NCI-H524 treated with DMSO at 0.1 percent for 48 hours (cell line): ENCODE measurements around the gene CSF1.
"Not testable (repeated sequence)": the region's sequence is repeated elsewhere in the genome, so short reads cannot be mapped to it uniquely, and the experiment has no call there.

Experiments used
- DNase-seq: peaks from one replicate; lab custom pipeline; 2025; lab: John Stamatoyannopoulos, UW

The CSF1 gene

GRCh38 chr1:109902204-109902985 is 8.3 kb upstream of the CSF1 start:
- no peak for DNase-seq

DNA sequence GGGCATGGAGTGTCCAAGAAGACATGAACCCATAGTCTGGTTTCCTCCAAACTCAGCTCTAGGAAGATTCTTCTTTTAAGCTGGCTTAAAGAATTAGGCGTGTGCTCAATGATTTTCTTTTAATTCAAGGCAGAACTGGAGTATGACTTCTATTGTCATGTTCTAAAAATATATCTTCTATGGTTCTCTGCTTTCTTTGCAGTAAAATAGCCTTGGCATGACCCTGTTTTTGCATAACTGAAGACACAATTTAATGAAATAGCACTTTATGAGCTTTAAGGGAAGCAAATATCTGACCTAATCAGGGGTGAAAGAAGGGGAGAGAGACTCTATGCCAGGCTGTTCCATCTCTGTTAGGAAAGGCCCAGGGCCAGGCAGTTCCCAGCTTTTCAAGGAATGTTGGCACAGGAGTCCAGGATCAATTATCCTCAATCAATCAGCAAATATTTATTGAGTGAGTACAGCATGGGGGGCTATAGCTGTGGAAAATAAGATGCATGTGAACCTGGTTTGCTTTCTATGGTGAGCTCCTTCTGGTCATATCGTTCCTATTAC is 7.2 kb upstream of the CSF1 start:
- no peak for DNase-seq

DNA sequence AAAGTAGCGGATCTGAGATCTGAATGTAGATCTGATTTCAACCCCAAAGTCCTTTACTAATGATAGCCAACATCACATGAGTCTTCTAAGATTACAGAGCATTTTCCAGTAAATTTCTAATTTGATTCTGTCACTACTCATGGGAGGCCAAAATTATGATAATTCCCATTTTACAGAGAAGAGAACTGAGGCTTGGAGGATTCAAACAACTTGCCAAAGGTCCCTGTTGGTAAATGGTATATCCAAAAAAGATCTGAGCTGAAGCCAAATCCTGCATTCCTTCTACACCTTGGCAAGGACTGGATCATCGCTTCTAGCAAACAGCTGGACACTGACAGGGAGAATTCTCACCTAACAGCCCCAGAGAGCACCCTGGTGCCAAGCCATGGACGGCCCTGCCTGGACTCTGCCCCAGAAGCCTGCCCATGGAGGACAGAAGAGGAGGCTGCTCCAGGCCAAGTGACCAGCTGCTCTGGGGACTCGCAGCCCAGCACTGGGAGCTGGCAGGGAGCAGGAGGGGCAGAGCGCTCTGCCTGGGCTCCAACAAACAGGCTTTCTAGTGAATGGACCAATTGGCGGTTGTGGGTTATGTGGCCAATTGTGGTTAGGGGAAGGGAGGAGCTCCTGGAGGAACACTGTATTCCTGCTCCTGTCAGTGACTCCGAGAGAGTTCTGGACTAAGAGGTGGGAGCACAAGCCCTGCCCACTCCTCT is 6.4 kb upstream of the CSF1 start:
- DNase-seq = no peak

DNA sequence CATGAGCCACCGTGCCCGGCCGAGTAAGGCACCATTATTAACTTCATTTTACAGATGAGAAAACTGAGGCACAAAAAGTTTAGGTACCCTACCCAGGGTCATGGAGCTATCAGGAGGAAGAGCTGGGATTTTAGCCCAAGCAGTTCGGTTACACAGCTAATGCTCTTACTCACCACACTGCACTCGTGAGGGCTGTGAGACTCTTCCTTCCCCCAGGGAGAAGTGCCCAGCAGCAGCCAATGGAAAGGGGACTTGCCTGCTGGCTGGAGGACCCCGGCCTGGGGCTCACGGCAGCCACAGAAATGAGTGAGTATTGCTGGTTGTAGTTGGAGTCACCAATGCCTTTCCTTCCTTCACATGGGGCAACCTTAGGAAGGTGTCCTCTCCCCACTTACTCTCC is 5.2 kb upstream of the CSF1 start:
- DNase-seq = no peak

DNA sequence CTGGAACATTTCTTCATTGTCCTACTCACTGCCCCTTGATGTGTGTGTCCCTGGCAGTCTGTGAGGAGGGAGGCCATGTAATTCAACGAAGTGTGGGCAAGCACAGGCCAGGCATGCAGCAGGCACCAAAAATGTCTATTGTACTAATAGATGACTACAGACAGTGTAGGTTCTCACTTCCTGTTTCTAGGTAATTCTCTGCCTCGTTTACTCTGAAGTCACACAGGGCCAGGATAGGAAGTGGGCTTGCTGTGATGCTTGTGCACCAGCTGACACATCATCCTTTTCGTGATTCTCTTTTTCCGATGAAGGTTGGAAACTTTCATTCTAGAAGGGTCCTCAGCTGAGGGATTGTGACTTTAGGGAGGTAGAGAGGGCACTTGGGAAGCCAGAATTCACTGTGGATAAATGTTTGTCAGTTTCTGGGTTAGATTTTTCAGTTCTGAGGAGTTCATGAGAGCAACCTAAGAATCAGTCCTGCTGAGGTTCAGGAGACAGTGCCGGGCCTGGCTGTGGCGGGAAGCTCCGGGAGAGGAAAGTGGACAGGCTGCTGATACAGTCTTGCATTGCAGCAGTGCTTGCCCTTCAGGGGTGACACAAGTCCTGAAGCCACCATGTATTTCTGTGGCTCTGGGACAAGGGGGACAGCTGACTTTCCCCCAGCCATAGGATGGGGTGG is 4.3 kb upstream of the CSF1 start:
- no peak for DNase-seq

- no peak for DNase-seq
These were observed 3.8 kb upstream of the CSF1 start for GRCh38 chr1:109906839-109907180.

DNA sequence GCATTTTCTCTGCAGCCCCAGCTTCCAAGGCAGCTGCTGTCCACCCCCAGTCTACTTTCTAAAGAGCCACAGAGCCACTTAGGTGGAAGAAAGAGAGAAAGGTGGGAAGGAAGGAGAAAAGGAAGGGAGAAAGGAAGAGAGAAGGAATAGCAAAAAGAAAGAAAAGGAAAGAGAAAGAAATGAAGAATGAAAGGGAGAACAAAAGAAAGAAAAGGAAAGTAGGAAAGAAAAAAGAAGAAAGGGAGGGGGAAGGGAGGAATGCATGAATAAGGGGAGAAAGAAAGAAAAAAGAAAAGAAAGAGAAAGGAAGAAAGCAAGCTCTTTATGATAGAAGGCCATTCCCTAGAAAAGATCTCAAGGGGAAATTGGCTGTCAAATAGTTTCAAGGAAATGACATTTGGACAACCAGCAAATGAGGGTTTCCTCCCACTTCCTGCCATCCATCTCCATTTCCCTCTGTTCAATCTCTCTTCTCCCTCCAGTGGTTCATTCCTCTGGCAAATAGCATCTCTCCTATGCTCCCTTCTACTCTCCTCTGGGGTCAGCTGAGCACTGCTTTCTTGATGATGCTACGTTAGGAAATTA is 3.4 kb upstream of the CSF1 start:
- no peak for DNase-seq

DNA sequence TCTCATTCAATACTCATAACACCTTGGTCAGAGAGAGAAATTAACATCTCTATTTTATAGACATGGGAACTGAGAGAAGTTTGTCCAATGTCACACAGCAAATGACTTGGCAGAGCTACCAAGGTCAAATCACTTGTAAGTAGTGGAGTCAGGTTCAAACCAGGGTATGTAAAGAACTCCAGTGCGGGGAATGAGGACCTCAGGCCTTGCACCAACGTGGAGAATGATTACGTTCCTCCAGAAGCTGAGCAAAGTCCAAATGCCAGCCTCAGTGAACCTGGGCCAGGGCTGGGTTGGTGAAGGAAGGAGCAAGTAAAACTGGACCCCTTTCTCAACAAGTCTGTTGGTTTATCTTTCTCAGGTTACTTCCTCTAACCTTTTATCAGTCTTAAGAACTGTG is 1.8 kb upstream of the CSF1 start:
- no peak for DNase-seq

- DNase-seq = no peak
These were observed 1.1 kb upstream of the CSF1 start for GRCh38 chr1:109909561-109909960.

GRCh38 chr1:109910963-109911798 is 532 bp downstream of the CSF1 start:
- DNase-seq = no peak

DNA sequence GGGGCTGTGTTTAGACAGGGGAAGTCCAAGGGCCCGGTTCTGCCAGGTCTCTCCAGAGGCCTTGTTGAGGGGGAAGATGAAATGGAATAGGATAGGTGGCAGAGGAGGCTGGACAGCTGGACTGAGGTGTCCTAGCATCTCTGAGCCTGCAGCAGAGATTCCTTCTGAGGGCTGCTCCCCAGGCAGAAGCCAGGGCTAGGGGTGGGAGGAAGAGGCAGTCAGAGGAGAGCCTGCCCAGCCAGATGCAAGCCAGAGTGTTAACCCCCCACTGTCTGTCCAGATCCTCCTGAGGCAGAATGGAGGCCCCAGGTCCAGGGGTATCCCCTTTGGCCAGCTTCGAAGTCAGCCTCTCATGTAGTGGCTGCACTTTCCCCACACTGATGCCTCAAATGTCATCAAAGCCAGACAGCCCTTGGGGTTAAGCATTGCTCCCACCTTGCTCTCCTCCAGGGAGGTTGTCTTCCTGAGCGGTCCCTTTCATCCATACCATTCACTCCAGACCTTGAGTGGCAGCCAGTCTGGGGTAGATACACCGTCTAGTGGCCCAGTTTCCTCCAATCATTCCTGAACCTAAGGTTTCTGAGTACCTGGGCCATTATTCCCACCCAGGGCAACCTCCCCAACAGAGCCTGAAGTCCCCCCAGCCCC is 1.7 kb downstream of the CSF1 start:
- no peak for DNase-seq

DNA sequence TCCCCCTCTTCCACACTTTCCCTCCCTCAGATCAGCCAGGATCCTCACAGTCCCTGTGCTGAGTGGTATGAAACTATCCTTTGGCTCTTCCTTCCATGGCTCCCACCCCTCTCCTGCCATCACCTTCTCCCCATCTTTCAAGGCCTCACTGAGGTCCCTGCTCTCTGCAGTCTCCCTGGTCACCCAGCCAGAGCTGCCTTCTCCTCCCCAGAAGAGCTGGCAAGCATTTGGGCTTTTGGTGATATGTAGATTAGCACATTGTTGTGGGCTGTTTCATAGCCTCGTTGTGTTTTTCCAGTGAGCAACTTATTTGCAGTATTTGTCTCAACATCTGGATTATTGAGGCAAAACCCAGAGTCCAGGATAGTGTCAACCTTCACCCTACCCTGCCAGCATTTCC is 2.2 kb downstream of the CSF1 start:
- DNase-seq = no peak

DNA sequence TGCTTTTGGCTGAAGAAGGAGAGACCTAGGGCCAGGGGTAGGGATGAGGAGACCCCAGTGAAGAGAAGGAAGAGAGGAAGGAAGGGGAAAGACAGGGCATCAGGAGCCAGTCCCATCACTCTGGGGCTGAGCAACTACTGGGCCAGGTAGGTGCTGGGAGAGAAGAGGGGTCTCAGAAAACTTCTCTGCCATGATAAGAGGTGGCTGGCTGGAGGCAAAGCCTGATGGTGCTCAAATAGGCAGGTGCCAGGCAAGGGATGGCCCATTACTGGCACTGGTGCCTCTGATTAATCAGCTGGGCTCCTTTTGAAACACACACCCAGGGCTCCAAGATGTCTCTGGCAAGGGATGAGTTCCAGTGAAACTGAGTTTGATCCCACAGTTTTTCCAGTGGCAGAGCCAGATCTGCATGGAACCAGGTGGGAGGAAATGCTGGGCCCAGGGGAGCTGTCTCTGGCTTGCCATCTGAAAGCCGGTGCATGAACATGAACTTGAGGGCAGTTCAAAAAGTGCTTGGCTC is 2.8 kb downstream of the CSF1 start:
- no peak for DNase-seq

- DNase-seq = no peak
These were observed 4.1 kb downstream of the CSF1 start for GRCh38 chr1:109914587-109915240.

GRCh38 chr1:109917051-109917767 is 6.6 kb downstream of the CSF1 start:
- DNase-seq = no peak

DNA sequence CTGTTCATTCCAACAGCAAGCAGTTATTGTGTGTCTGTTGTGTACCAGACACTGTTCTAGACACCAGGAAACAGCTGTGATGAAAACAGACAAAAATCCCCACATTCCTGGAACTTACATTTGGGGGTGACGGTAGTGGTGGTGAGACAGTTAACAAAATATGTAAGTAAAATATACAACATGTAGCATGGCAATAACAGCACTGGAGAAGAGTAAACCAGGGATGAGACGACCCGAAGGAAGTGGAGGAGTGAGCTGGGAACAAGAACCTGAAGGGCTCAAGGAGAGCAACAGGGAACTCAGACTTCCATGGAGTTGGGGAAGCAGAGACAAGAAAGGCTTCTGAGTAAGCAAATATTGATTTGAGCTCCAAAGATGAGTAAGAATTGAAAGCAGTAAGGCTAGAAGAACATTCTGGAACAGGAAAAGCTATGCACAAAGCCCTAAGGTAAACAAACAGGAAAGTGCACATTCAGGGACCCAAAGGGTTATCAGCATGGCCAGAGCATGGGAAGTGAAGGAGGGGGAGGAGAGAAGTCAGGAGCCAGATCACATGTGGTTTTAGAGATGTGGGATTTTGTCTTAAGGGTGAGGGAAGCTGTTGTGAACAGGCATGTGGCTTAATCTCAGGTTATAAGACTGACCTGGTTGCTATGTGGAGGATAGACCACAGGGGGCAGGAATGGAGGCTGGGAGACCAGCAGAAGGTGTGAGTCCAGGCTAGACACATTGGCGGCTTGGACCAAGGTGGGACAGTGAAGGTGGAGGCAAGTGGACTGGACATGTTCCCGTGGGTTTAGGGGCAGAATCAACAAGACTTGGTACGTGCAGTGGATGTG is 7.3 kb downstream of the CSF1 start:
- DNase-seq = no peak

DNA sequence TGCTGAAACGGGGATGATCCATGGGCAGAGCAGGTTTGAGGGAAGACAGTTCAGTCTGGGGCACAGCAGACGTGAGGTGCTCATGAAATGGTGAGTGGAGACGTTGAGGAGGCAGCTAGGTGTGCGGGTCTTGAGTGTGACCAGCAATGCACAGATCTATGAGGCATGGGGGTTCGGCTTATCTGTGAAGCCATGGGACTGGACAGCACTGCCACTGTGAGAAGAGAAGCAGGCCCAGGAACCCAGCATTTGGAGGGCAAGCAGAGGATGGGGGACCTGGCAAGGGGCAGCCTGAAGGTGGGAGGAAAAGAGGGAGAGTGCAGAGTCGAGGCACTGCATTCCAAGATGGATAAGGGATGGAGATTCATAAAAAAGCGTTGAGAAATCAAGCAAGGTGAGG is 8.0 kb downstream of the CSF1 start:
- DNase-seq = no peak

GRCh38 chr1:109919303-109919702 is 8.7 kb downstream of the CSF1 start:
- no peak for DNase-seq

- DNase-seq = not testable (repeated sequence)
These were observed 9.7 kb downstream of the CSF1 start for GRCh38 chr1:109920391-109920790.
